Esophagus (tissue), 2 donors: Measurements from ENCODE around the gene USP4. TPM values are rescaled to one million over a fixed set of nuclear protein-coding genes. Genes with fewer than 3 reads are reported as not detected.
A peak's percentile ranks its signal among the peaks of the same experiment; 100 is the strongest.
"Not testable (repeated sequence)": the region's sequence is repeated elsewhere in the genome, so short reads cannot be mapped to it uniquely, and the experiment has no call there.

Experiments used
- H3K27ac ChIP-seq, 2 donors: one replicate each; pipeline ENCODE4 v1.5.1; 2013; ENCODE audit warnings: low read depth in 2 of 2, mild to moderate bottlenecking in 2 of 2, inconsistent platforms in 1 of 2, low read length in 1 of 2, moderate library complexity in 1 of 2
- H3K27me3 ChIP-seq, 2 donors: one replicate each; pipeline ENCODE4 v1.6.1; 2013; ENCODE audit warnings: low read length in 2 of 2, control low read depth in 1 of 2, mild to moderate bottlenecking in 1 of 2; ENCODE audit not compliant: insufficient read depth in 2 of 2, control insufficient read depth in 1 of 2
- H3K36me3 ChIP-seq, 2 donors: one replicate each; pipeline ENCODE4 v1.6.1; 2013; ENCODE audit warnings: low read length in 1 of 2; ENCODE audit not compliant: control insufficient read depth in 2 of 2, insufficient read depth in 2 of 2
- H3K4me1 ChIP-seq, 2 donors: one replicate each; pipeline ENCODE4 v1.6.1; 2013; ENCODE audit warnings: low read length in 1 of 2; ENCODE audit not compliant: control insufficient read depth in 2 of 2, insufficient read depth in 2 of 2
- H3K4me3 ChIP-seq, 2 donors: one replicate each; pipeline ENCODE4 v1.5.1; 2013; ENCODE audit warnings: low read length in 2 of 2, mild to moderate bottlenecking in 2 of 2, low read depth in 1 of 2, moderate library complexity in 1 of 2
- H3K9me3 ChIP-seq, 2 donors: one replicate each; pipeline ENCODE4 v1.6.1; 2013; ENCODE audit warnings: mild to moderate bottlenecking in 2 of 2, low read depth in 1 of 2, low read length in 1 of 2, moderate library complexity in 1 of 2; ENCODE audit not compliant: control insufficient read depth in 2 of 2, insufficient read depth in 1 of 2
- WGBS, 2 donors: extraction: QIAGEN DNeasy Blood & Tissue Kit; methylation state at CpG; one replicate each; pipeline ENCODE4 v1.1.7; 2013; 5-methylcytosine and 5-hydroxymethylcytosine counted together
- polyA plus RNA-seq, 2 donors: library from polyadenylated mRNA; stranded (reverse); fragments of 200-250 nt; gene quantifications; one replicate each; pipeline ENCODE4 v1.2.3, GENCODE V29; 2013
- donor health status: healthy with polysubstance abuse.
- donor health status: Bipolar disorder and iron deficiency.

USP4 gene
- polyA plus RNA-seq, 2 donors: 24.7 to 28.5 TPM

DNA sequence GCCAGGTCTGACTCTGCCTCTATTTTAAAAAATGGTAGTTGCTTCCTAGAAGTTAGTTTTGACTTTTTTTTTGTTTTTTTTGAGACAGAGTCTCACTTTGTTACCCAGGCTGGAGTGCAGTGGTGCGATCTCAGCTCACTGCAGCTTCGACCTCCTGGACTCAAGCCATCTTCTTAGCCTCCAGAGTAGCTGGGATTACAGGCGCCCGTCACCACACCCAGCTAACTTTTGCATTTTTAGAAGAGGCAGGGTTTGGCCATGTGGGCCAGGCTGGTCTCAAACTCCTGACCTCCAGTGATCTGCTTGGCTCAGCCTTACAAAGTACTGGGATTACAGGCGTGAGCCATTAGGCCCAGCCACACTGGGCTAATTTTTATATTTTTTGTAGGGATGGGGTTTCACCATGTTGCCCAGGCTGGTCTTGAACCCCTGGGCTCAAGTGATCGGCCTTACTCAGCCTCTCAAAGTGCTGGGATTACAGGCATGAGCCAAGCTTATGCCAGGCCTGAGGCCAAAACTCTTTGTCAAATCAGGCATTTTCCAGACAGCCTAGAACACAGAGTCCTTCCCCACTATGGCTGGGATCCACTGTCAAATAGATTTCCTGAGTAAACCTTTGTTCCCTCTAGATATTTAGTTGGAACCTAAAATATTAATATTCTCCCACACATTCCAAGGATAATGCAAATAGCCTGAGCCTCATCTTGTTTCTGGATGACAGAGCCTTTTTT is 76.5 kb downstream of the USP4 start:
- H3K36me3 ChIP-seq: no peaks in the 10 kb centered on the region
- no peak overlapping the region for H3K27ac ChIP-seq
- peaks cover 4 to 5% of the 10 kb centered on the region in 2 donors for H3K4me1 ChIP-seq
- H3K4me3 ChIP-seq: no peak overlapping the region
- WGBS, 2 donors: 76 to 77% methylated on average over 6 of the region's 6 CpGs
- H3K9me3 ChIP-seq: no peaks in the 10 kb centered on the region
- H3K27me3 ChIP-seq: no peaks in the 10 kb centered on the region

DNA sequence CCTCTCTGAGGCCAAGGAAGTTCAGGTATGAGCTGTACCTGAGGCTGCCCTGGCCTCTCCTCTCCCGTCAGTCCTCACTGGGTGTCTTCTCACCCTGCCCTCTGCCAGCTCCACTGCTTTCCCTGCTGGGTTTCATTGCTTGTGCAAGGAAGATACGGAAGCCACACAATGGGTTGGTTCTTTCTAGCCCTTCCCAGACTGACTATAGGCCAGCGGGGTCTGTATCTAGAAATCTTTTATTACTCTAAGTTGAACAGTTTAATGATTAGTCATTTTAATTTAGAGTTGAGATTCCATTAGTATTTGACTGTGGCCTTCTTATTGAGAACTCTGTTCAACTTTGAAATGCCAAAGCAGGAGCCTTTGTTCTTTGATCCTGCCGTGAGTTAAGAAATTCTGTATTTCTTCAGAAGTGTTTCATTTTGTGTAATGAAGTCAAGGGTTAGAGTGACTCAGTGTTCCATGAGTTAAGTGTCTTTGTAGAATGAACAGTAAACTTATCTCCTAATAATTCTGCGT is 79.0 kb downstream of the USP4 start:
- H3K27ac ChIP-seq: peak overlapping the region in 1 of 2 donors; percentile 3
- no peaks in the 10 kb centered on the region for H3K27me3 ChIP-seq
- no peaks in the 10 kb centered on the region for H3K9me3 ChIP-seq
- 67 to 75% methylated on average over 5 of the region's 5 CpGs for WGBS, 2 donors
- no peaks in the 10 kb centered on the region for H3K36me3 ChIP-seq
- peaks cover 2 to 4% of the 10 kb centered on the region in 2 donors for H3K4me1 ChIP-seq
- H3K4me3 ChIP-seq: no peak overlapping the region

DNA sequence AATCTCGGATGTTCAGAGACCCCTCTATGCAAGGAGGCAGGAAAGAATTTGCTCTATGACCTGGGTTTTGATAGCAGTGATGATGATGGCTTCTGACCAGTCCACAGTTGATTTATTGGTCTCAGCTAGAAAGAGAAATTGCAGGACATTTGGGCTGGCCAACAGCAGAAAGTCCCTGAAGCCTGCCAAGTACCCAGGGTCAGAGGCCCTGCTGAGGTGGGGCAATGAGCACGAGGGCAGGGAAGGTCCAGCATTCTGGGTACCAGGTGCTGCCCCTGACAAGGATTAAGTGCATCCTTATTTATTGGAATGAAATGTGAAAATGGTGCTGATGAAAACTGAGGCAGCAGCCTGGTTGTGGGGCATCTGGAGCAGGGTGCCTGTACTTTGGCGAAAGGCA is 82.7 kb downstream of the USP4 start:
- Histone ChIP-seq H3K36me3 (no peaks in the 10 kb centered on the region), H3K27me3 (no peaks in the 10 kb centered on the region), H3K4me3 (no peak overlapping the region), H3K27ac (peak overlapping the region in 1 of 2 donors; percentile 16), H3K9me3 (no peaks in the 10 kb centered on the region), H3K4me1 (peaks cover 0 to 4% of the 10 kb centered on the region in 2 donors)
- 76% methylated on average over 3 of the region's 3 CpGs for WGBS, 2 donors

DNA sequence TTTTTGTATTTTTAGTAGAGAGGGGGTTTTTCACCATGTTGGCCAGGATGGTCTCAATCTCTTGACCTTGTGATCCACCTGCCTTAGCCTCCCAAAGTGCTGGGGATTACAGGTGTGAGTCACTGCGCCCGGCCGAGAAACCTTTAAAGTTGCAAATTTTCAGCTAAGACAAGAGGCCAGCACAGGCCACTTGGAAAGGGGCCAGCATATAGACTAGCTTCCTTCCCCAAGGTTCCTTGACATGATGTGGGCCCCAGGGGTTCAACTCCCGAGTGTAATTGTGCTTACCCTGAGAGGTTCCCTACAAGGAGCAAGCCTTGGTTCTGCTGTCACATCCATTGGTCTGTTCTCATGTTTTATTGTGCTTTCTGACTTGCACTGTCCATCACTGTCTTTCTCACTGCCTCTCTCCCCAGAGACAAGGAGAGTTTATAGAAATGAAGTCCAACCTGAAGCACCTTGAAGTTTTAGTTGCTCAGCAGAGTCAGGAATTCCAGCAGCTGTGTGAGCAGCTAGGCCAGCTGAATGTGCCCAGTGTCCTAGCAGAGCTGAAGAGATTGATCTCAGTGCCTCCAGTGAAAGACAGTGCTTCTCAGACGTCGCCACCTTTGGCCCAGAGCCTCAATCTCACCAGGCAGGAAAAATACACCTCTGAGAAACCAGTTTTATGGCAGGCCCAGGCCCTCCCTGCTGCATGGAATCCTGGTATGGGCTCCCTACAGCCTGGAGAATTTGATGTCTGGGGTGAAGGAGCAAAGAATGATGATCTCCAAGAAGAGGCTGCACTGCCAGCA is 83.9 kb downstream of the USP4 start:
- no peaks in the 10 kb centered on the region for H3K36me3 ChIP-seq
- no peaks in the 10 kb centered on the region for H3K9me3 ChIP-seq
- no peaks in the 10 kb centered on the region for H3K4me1 ChIP-seq
- no peak overlapping the region for H3K4me3 ChIP-seq
- 69 to 76% methylated on average over 6 of the region's 6 CpGs for WGBS, 2 donors
- no peaks in the 10 kb centered on the region for H3K27me3 ChIP-seq
- no peak overlapping the region for H3K27ac ChIP-seq

DNA sequence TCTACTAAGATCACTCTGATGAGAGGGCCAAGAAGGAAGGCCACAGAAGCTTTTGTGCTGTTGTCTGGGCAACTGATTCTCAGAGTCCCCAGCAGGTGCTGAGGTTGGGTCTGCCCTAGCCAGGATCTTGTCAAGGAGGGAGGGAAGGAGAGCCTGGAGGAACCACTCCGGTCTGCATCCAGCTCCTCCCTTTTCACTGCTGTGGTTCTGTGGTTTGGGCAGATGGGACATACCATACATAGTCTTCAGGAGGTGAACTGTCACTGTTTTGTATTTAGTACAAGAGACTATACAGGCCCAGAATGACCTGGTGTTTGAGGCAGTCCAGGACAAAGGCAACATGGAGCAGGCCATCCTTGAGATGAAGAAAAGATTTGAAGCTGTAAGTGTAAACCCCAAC is 84.7 kb downstream of the USP4 start:
- H3K4me3 ChIP-seq: no peak overlapping the region
- H3K9me3 ChIP-seq: no peaks in the 10 kb centered on the region
- no peak overlapping the region for H3K27ac ChIP-seq
- H3K4me1 ChIP-seq: no peaks in the 10 kb centered on the region
- no peaks in the 10 kb centered on the region for H3K27me3 ChIP-seq
- 33 to 55% methylated on average over 1 of the region's 1 CpG for WGBS, 2 donors
- no peaks in the 10 kb centered on the region for H3K36me3 ChIP-seq

DNA sequence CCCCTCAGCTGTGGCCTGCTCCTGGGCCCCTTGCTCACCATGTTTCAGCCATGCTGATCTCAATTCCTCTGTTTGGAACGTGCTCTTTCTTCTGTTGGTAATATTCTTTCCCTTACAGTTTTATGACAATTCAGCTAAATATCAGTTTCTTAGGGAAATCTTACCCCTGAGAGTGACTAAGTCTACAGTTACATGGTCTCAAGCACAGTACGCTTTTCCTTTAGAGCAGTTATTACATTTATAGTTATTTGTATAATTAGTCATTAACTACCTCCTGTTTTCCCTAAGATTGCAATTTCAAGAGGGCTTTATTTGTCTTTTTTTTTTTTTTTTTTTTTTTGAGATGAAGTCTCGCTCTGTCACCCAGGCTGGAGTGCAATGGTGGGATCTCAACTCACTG is 86.3 kb downstream of the USP4 start:
- no peaks in the 10 kb centered on the region for H3K9me3 ChIP-seq
- no peaks in the 10 kb centered on the region for H3K4me1 ChIP-seq
- WGBS, 2 donors: 88 to 92% methylated on average over 3 of the region's 3 CpGs
- no peak overlapping the region for H3K27ac ChIP-seq
- no peaks in the 10 kb centered on the region for H3K27me3 ChIP-seq
- H3K36me3 ChIP-seq: no peaks in the 10 kb centered on the region
- H3K4me3 ChIP-seq: no peak overlapping the region

DNA sequence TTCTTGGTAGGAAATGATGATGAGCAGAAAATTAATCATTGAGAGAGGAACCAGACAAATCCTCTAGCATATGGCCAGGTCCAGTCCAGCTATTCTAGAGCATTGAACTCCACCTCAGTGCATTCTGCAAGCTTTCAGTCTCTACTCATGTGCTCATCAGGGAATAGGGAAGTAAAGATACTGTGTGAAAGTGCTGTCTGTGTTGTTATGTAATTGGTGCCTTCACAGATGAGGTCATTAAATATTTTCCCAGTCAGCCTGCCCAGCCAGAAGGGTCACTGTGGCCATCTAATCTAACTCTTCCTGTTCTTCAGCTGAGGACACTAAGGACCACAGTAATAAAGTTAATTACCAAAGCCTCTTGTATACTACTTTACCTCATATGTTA is 91.0 kb downstream of the USP4 start:
- no peaks in the 10 kb centered on the region for H3K4me1 ChIP-seq
- no peaks in the 10 kb centered on the region for H3K9me3 ChIP-seq
- H3K27ac ChIP-seq: peak overlapping the region in 1 of 2 donors; percentile 55
- no peaks in the 10 kb centered on the region for H3K27me3 ChIP-seq
- H3K36me3 ChIP-seq: no peaks in the 10 kb centered on the region
- H3K4me3 ChIP-seq: no peak overlapping the region

DNA sequence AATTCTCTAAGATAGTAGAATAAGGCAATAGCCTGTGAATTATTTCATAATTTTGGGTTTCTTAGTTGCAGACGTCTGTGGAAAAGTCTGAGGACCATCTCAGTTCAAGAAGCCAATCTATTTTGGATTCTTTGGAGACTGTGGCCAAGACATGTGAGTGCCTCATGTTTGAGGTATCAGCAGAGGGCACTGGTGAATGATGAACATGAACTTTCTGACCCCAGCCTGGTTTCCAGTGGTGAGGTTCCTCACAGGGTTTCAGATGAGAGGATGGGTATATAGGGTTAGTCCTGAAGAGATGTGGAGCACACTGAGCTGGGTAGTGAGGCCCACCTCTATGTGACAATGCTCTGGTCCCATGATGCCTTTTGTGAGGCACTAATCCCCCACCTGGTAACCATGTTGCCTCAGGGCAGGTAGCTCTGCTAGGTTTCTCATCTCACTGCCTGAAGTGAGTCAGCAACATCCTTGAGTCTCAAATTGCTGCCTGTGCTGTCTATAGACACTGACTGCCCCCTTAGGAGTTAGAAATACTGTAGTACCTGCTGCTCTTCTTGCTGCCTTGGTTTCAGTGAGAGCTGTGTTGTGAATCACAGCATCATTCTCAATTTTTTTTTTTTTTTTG is 95.2 kb downstream of the USP4 start:
- Histone ChIP-seq H3K9me3 (no peaks in the 10 kb centered on the region), H3K4me1 (no peaks in the 10 kb centered on the region), H3K27ac (no peak overlapping the region), H3K4me3 (no peak overlapping the region), H3K36me3 (no peaks in the 10 kb centered on the region), H3K27me3 (no peaks in the 10 kb centered on the region)
- 36 to 60% methylated on average over 1 of the region's 1 CpG for WGBS, 2 donors

DNA sequence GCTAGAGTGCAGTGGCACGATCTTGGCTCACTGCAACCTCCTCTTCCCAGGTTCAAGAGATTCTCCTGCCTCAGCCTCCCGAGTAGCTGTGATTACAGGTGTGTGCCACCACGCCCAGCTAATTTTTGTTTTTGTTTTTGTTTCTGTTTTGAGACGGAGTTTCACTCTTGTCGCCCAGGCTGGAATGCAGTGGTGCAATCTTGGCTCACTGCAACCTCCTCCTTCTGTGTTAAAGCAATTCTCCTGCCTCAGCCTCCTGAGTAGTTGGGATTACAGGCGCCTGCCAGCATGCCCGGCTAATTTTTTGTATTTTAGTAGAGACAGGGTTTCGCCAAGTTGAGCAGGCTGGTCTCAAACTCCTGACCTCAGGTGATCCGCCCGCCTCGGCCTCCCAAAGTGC is 99.8 kb downstream of the USP4 start:
- not testable (repeated sequence) for H3K27ac ChIP-seq, H3K4me3 ChIP-seq, H3K27me3 ChIP-seq, H3K36me3 ChIP-seq, H3K4me1 ChIP-seq, H3K9me3 ChIP-seq
- WGBS, 2 donors: 88 to 91% methylated on average over 11 of the region's 11 CpGs
